ENCODE measurements around the gene ASPA.

DNA sequence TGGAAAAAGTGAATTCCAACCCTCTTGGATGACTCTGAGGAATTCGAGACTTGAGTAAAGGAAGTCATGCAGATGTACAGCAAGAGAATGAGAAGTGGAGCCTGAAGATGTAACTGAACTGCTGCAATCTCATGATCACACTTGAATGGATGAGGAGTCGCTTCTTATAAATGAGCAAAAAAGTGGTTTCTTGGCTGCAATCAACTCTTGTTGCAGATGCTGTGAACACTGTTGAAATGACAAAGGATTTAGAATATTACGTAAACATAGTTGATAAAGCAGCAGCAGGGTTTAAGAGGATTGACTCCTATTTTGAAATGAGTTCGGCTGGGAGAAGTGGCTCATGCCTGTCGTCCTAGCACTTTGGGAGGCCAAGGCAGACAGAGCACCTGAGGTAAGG is 25.5 kb downstream of the ASPA start:
- TF ChIP-seq ZSCAN29 (IDR thresholded peaks at IDR 0.05) (no peak), ZNF274 (IDR thresholded peaks at IDR 0.05; ENCODE audit: insufficient read depth, insufficient read length) (no peak), ESRRA (IDR thresholded peaks at IDR 0.05; ENCODE audit: low read length) (no peak)
- TF ChIP-seq, protein P1, sequence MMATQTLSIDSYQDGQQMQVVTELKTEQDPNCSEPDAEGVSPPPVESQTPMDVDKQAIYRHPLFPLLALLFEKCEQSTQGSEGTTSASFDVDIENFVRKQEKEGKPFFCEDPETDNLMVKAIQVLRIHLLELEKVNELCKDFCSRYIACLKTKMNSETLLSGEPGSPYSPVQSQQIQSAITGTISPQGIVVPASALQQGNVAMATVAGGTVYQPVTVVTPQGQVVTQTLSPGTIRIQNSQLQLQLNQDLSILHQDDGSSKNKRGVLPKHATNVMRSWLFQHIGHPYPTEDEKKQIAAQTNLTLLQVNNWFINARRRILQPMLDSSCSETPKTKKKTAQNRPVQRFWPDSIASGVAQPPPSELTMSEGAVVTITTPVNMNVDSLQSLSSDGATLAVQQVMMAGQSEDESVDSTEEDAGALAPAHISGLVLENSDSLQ (IDR thresholded peaks at IDR 0.05), result no peak

Data from GM12878 (cell line).